GM12878 (cell line): ENCODE measurements around the gene LRP5.

Source experiments
- DPF2 ChIP-seq: fragments of 450-650 bp; IDR thresholded peaks from 2 replicates; pipeline ENCODE4 v1.6.1; 2017; ENCODE audit warnings: mild to moderate bottlenecking
- E2F8 ChIP-seq: fragments of 450-650 bp; IDR thresholded peaks from 2 replicates; pipeline ENCODE4 v1.6.1; 2018; ENCODE audit warnings: mild to moderate bottlenecking, low read depth, moderate library complexity; ENCODE audit not compliant: partially characterized antibody
- GABPA ChIP-seq: IDR thresholded peaks from 2 replicates; pipeline ENCODE4 v1.6.1; 2014; ENCODE audit warnings: antibody characterized with exemption, low read depth, mild to moderate bottlenecking, inconsistent platforms
- POLR2A ChIP-seq: IDR thresholded peaks from 2 replicates; pipeline ENCODE4 v1.6.1; 2011; ENCODE audit warnings: low read depth, mild to moderate bottlenecking, low read length
- POLR2AphosphoS5 ChIP-seq: IDR thresholded peaks from 2 replicates; pipeline ENCODE4 v1.6.1; 2011; ENCODE audit warnings: mild to moderate bottlenecking, low read length, inconsistent platforms
- POU2F2 ChIP-seq: IDR thresholded peaks from 3 replicates; pipeline ENCODE4 v1.6.1; 2011; ENCODE audit warnings: low read depth, mild to moderate bottlenecking, low read length, borderline replicate concordance
- RBBP5 ChIP-seq: fragments of 200-600 bp; sonication (generic); conservative IDR thresholded peaks from 2 replicates; pipeline ENCODE4 v1.6.1; 2016
- SMAD1 ChIP-seq: fragments of 450-650 bp; IDR thresholded peaks from 2 replicates; pipeline ENCODE4 v1.6.1; 2018; ENCODE audit warnings: mild to moderate bottlenecking, low read depth; ENCODE audit not compliant: partially characterized antibody
- SP1 ChIP-seq: IDR thresholded peaks from one replicate; pipeline ENCODE4 v1.6.1; 2011; ENCODE audit warnings: low read depth, low read length
- SRF ChIP-seq, 2 experiments: IDR thresholded peaks; 2 replicates each; pipeline ENCODE4 v1.6.1; 2011; ENCODE audit warnings: low read depth in 2 of 2, low read length in 2 of 2, mild to moderate bottlenecking in 1 of 2, moderate library complexity in 1 of 2
- ZNF384 ChIP-seq: IDR thresholded peaks from 2 replicates; pipeline ENCODE4 v1.6.1; 2012; ENCODE audit warnings: low read depth, mild to moderate bottlenecking, low read length, improper control_type of control experiment, borderline replicate concordance
- TF ChIP-seq, protein P1 (sequence below), 3 experiments: IDR thresholded peaks in 2 of 3; conservative IDR thresholded peaks in 1 of 3; 2 replicates each; pipeline ENCODE4 v1.5.1; 2011; ENCODE audit warnings: low read depth in 3 of 3, low read length in 3 of 3, mild to moderate bottlenecking in 3 of 3, control low read depth in 2 of 3, moderate library complexity in 2 of 3, inconsistent platforms in 1 of 3, mixed read lengths in 1 of 3; ENCODE audit not compliant: control insufficient read depth in 2 of 3, insufficient read depth in 1 of 3; ENCODE audit errors: extremely low read depth in 1 of 3

GRCh38 chr11:68371171-68372041 is 59.0 kb downstream of the LRP5 start:
- TF ChIP-seq, protein P1, sequence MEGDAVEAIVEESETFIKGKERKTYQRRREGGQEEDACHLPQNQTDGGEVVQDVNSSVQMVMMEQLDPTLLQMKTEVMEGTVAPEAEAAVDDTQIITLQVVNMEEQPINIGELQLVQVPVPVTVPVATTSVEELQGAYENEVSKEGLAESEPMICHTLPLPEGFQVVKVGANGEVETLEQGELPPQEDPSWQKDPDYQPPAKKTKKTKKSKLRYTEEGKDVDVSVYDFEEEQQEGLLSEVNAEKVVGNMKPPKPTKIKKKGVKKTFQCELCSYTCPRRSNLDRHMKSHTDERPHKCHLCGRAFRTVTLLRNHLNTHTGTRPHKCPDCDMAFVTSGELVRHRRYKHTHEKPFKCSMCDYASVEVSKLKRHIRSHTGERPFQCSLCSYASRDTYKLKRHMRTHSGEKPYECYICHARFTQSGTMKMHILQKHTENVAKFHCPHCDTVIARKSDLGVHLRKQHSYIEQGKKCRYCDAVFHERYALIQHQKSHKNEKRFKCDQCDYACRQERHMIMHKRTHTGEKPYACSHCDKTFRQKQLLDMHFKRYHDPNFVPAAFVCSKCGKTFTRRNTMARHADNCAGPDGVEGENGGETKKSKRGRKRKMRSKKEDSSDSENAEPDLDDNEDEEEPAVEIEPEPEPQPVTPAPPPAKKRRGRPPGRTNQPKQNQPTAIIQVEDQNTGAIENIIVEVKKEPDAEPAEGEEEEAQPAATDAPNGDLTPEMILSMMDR (IDR thresholded peaks at IDR 0.05 in 2 of 3, conservative IDR thresholded peaks at IDR 0.05 in 1 of 3; ENCODE audit: control insufficient read depth in 2 of 3, extremely low read depth in 1 of 3, insufficient read depth in 1 of 3, low read depth in 3 of 3, low read length in 3 of 3), result no peak
- peak; percentile 42; the same call in 1 of the 2 replicates for TF ChIP-seq DPF2
- TF ChIP-seq POLR2AphosphoS5, result no peak
- no peak for TF ChIP-seq POU2F2
- TF ChIP-seq GABPA, result no peak
- no peak for TF ChIP-seq POLR2A
- no peak for TF ChIP-seq RBBP5
- TF ChIP-seq E2F8, result no peak
- no peak for TF ChIP-seq SP1
- no peak for TF ChIP-seq ZNF384
- no peak for TF ChIP-seq SRF (IDR thresholded peaks at IDR 0.05; ENCODE audit: low read depth in 2 of 2, low read length in 2 of 2)
- TF ChIP-seq SMAD1, result no peak
